Transverse colon (tissue), 4 donors: ENCODE results near the gene ADCY5. TPM values are rescaled to one million over a fixed set of nuclear protein-coding genes. Genes with fewer than 3 reads are reported as not detected.

Experiments used
- DNase-seq: peaks from one replicate; pipeline ENCODE4 v3.0.0-alpha.2; 2019
- H3K27ac ChIP-seq, 4 donors: fragments of 200-600 bp; sonication (generic); 2 replicates each; pipeline ENCODE4 v1.5.1; 2016 to 2018; ENCODE audit warnings: inconsistent platforms in 4 of 4
- H3K27me3 ChIP-seq: fragments of 200-600 bp; sonication (generic); 2 replicates; pipeline ENCODE4 v1.5.1; 2017; ENCODE audit warnings: inconsistent platforms
- H3K36me3 ChIP-seq, 4 donors: fragments of 200-600 bp; sonication (generic); 2 replicates each; pipeline ENCODE4 v1.5.1; 2017 to 2019; ENCODE audit warnings: inconsistent platforms in 4 of 4
- H3K4me1 ChIP-seq, 4 donors: fragments of 200-600 bp; sonication (generic); 2 replicates each; pipeline ENCODE4 v1.5.1; 2017 to 2020; ENCODE audit warnings: inconsistent platforms in 4 of 4
- H3K4me3 ChIP-seq, 4 donors: fragments of 200-600 bp; sonication (generic); 1 replicate in 1 of 4; 2 replicates in 3 of 4; pipeline versions ENCODE4 v1.5.1 to v1.6.1; 2017 to 2019; ENCODE audit warnings: inconsistent platforms in 4 of 4
- H3K9me3 ChIP-seq, 2 donors: fragments of 200-600 bp; sonication (generic); 2 replicates each; pipeline ENCODE4 v1.5.1; 2017 to 2019; ENCODE audit warnings: inconsistent platforms in 2 of 2
- EP300 ChIP-seq: sonication (generic); formaldehyde crosslinking; IDR thresholded peaks from one replicate; pipeline ENCODE4 v1.6.1; 2017; ENCODE audit warnings: antibody characterized with exemption, low read depth
- POLR2A ChIP-seq: fragments of 450-650 bp; IDR thresholded peaks from one replicate; pipeline ENCODE4 v1.6.1; 2016; ENCODE audit warnings: antibody characterized with exemption, mild to moderate bottlenecking, moderate library complexity
- POLR2AphosphoS5 ChIP-seq, 3 donors: sonication (generic); formaldehyde crosslinking; IDR thresholded peaks; one replicate each; pipeline ENCODE4 v1.6.1; 2016; ENCODE audit warnings: antibody characterized with exemption in 3 of 3
- WGBS, 2 donors: methylation state at CpG; one replicate each; pipeline ENCODE4 v1.1.5; 2018; ENCODE audit warnings: low coverage in 1 of 2; 5-methylcytosine and 5-hydroxymethylcytosine counted together
- in situ Hi-C, 4 donors: fragments of 200-750 bp; cut with MboI; loops; one replicate each; pipeline versions ENCODE4 v1.15.0 to v1.15.1; 2017; ENCODE audit warnings: low sequenced_read_pairs in 3 of 4, low pct_ligation_motif_present in 1 of 4, low pct_unique_long_range_greater_than_20kb in 1 of 4
- intact Hi-C: fragments of 100-400 bp; cut with DNase I; formaldehyde crosslinking; loops from one replicate; pipeline ENCODE4 v1.15.1; 2023; ENCODE audit warnings: low total_unique reads
- total RNA-seq, 4 donors: library from RNA; depleted of rRNA; stranded (reverse); fragments of >200 nt; gene quantifications; one replicate each; pipeline ENCODE4 v1.1.0, GENCODE V29; 2016
- TF ChIP-seq, protein P1 (sequence below), 5 experiments: fragments of 200-600 bp in 3 of 5; fragments of 450-650 bp in 2 of 5; sonication (generic) in 3 of 5; IDR thresholded peaks; 1 replicate in 2 of 5; 2 replicates in 3 of 5; pipeline ENCODE4 v1.5.1; 2016 to 2017; ENCODE audit warnings: antibody characterized with exemption in 5 of 5, inconsistent platforms in 3 of 5, mild to moderate bottlenecking in 2 of 5, moderate library complexity in 1 of 5

ADCY5 gene
- total RNA-seq, 4 donors from 2014 or later, result 13.9 to 42.0 (median 28.6) TPM

DNA sequence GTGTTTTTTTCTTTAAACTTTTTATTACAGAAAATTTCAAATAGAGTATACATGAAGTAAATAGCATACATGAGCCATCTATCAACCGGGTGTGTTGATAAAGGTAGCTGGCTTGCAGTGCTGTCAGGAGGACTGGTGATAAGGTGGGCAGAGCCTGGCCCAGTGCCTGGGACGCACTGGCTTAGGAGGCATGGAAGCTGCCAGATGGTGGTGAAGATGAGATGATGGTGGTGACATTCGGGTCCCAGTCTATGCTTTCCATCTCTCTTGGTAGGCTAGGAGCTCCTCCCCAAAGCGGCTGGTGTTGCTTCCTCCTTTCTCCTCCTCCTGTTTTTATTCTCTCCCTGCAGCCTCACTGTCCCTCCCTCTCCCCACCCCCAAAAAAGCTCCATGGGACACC, 101.7 kb downstream of the ADCY5 start:
- WGBS, 2 donors, result 72 to 74% methylated on average over 4 of the region's 4 CpGs
- no peak for DNase-seq
- Histone ChIP-seq H3K4me1 (peaks cover 0 to 9% (median 4%) of the 10 kb centered on the region in 4 donors), H3K9me3 (no peaks in the 10 kb centered on the region), H3K27me3 (no peaks in the 10 kb centered on the region), H3K4me3 (no peak overlapping the region), H3K36me3 (no peaks in the 10 kb centered on the region), H3K27ac (no peak overlapping the region)
- in situ Hi-C loops (loop anchor here in 1 of 4 donors (25.0 kb wide), 1 partner anchor 140 kb away; no protein-coding TSS in a partner anchor), intact Hi-C loops (no loop called here)
- no peak for TF ChIP-seq POLR2A
- TF ChIP-seq, protein P1, sequence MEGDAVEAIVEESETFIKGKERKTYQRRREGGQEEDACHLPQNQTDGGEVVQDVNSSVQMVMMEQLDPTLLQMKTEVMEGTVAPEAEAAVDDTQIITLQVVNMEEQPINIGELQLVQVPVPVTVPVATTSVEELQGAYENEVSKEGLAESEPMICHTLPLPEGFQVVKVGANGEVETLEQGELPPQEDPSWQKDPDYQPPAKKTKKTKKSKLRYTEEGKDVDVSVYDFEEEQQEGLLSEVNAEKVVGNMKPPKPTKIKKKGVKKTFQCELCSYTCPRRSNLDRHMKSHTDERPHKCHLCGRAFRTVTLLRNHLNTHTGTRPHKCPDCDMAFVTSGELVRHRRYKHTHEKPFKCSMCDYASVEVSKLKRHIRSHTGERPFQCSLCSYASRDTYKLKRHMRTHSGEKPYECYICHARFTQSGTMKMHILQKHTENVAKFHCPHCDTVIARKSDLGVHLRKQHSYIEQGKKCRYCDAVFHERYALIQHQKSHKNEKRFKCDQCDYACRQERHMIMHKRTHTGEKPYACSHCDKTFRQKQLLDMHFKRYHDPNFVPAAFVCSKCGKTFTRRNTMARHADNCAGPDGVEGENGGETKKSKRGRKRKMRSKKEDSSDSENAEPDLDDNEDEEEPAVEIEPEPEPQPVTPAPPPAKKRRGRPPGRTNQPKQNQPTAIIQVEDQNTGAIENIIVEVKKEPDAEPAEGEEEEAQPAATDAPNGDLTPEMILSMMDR (IDR thresholded peaks at IDR 0.05), result no peak
- no peak for TF ChIP-seq POLR2AphosphoS5 (IDR thresholded peaks at IDR 0.05)
- no peak for TF ChIP-seq EP300

DNA sequence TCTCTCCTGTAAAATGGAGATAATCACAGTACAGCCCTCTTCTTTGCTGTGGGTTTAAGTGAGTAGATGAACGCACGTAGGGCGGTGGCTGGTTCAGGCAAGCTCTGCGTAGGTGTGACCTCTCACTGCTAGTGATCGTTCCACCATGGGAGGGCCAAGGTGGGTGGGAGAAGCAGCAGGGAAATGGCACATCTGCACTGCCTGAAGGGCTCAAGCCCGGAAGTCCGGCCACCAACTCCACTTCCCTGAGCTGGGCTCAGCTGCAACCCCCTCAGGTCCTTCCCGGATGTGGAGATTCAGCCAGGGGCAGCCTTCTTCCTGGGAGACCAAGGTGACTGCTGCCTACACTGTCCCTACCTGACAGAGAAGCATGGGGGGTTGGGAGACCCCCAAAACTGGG, 102.9 kb downstream of the ADCY5 start:
- 76% methylated on average over 7 of the region's 8 CpGs; no CpG with 5 or more reads in 1 of the 2 donors for WGBS, 2 donors
- TF ChIP-seq, protein P1 (IDR thresholded peaks at IDR 0.05), result no peak
- no peak for TF ChIP-seq POLR2A
- no peak for TF ChIP-seq EP300
- no peak for TF ChIP-seq POLR2AphosphoS5 (IDR thresholded peaks at IDR 0.05)
- no peaks in the 10 kb centered on the region for H3K27me3 ChIP-seq
- H3K9me3 ChIP-seq, result no peaks in the 10 kb centered on the region
- H3K4me1 ChIP-seq, result peaks cover 0 to 9% (median 4%) of the 10 kb centered on the region in 4 donors
- in situ Hi-C loops, result loop anchor here in 1 of 4 donors (25.0 kb wide), 1 partner anchor 141 kb away; no protein-coding TSS in a partner anchor
- H3K36me3 ChIP-seq, result no peaks in the 10 kb centered on the region
- intact Hi-C loops, result no loop called here
- H3K4me3 ChIP-seq, result no peak overlapping the region
- no peak overlapping the region for H3K27ac ChIP-seq
- DNase-seq, result no peak

DNA sequence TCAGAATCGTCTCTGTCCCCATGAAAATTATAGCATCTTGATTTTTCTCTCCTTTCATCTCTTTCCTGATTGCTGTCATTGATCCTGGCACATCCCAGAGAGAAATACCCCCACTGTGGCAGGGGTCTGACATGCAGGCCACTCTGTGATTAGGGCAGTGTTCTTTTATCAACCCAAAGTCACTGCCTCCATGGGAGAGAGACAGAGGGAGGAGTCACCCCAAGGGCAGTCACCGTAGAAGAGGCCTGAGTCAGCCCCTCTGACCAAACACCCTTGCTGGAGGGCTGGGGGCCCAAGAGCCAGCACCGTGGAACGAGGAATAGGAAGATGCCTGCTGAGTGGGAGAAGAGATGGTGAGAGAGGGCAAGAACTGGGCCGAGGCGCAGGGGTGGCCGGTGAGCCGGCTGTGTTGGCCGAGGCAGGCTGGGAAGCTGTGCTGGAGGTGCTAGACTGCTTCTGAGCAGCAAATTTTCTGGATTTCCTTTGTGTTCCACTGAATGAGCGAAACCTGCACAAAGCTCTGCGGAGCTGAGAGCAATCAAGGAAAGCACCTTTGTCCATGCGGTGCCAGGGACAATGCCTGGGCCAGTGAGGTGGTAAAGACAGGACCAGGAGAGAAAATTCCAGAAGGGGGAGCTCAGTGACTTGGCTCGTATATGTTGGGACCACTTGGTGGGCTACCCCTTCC, 103.8 kb downstream of the ADCY5 start:
- DNase-seq, result no peak
- Histone ChIP-seq H3K9me3 (no peaks in the 10 kb centered on the region), H3K27me3 (no peaks in the 10 kb centered on the region), H3K4me1 (peaks cover 0 to 9% (median 4%) of the 10 kb centered on the region in 4 donors), H3K27ac (peak overlapping the region in 2 of 4 donors; percentile 22 to 53), H3K36me3 (no peaks in the 10 kb centered on the region), H3K4me3 (no peak overlapping the region)
- 85 to 86% methylated on average over 4 to 13 of the region's 13 CpGs for WGBS, 2 donors
- no peak for TF ChIP-seq EP300
- no peak for TF ChIP-seq POLR2AphosphoS5 (IDR thresholded peaks at IDR 0.05)
- TF ChIP-seq, protein P1 (IDR thresholded peaks at IDR 0.05), result no peak
- TF ChIP-seq POLR2A, result no peak
- in situ Hi-C loops, result loop anchor here in 1 of 4 donors (25.0 kb wide), 1 partner anchor 142 kb away; no protein-coding TSS in a partner anchor
- intact Hi-C loops, result no loop called here

DNA sequence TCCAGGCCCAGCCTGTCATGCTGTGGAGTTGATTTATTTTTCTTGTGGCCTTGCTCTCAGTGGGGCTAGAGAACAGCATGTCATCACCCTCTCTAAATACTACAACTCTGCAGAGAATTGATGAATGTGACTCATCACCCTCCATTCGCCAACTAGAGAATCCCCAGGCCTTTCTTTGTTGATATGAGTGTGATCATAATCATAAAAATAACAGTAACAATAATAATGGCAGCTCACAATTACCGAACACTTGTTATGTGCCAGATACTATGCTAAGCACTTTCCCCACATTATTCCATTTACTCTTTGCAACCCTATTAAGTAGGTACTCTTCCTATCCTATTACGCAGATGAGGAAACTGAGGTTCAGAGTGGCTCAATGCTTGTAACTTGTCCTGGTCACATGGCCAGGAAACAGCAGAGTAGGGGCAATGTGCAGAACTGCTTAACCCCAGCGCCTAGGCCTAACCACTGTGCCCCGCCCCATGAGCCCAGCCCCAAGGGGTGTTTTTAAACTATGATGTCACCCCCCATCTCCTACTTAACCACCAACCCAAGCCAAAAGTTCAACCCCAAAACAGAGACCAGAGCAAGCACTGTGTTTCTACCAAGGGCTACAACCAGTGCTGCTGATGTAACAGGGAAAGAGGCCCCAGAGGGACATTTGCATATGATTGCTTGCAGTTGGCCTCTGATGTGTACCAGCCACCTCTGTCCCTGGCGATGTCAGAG, 104.5 kb downstream of the ADCY5 start:
- in situ Hi-C loops, result loop anchor here in 1 of 4 donors (25.0 kb wide), 1 partner anchor 143 kb away; no protein-coding TSS in a partner anchor

More for the DNA sequence above, 104.5 kb downstream of the ADCY5 start:
- H3K27ac ChIP-seq, result peak overlapping the region; percentile 14 to 55 (median 40)
- no peak overlapping the region for H3K4me3 ChIP-seq
- peaks cover 0 to 9% (median 4%) of the 10 kb centered on the region in 4 donors for H3K4me1 ChIP-seq
- DNase-seq, result no peak
- 74 to 76% methylated on average over 5 to 6 of the region's 6 CpGs for WGBS, 2 donors
- intact Hi-C loops, result no loop called here
- H3K9me3 ChIP-seq, result no peaks in the 10 kb centered on the region
- TF ChIP-seq EP300 (no peak), POLR2AphosphoS5 (IDR thresholded peaks at IDR 0.05) (peak in 1 of 3 donors; percentile 48)
- H3K27me3 ChIP-seq, result no peaks in the 10 kb centered on the region
- no peaks in the 10 kb centered on the region for H3K36me3 ChIP-seq
